K562 (cell line): ENCODE results near the gene ABCG2.

Source experiments
- EZH2 ChIP-seq: IDR thresholded peaks from 2 replicates; pipeline ENCODE4 v1.6.1; 2012; ENCODE audit warnings: low read depth, mild to moderate bottlenecking, inconsistent platforms, low read length, borderline replicate concordance
- KLF13 ChIP-seq: fragments of 450-650 bp; IDR thresholded peaks from 2 replicates; pipeline ENCODE4 v1.6.1; 2016; ENCODE audit warnings: missing genetic modification characterization, low read depth, mild to moderate bottlenecking, missing compliant biosample characterization, moderate library complexity, borderline replicate concordance
- MEF2D ChIP-seq: conservative IDR thresholded peaks from 2 replicates; pipeline ENCODE4 v1.6.1; 2016; ENCODE audit warnings: low read depth, missing genetic modification characterization, missing compliant biosample characterization
- NUFIP1 ChIP-seq: fragments of 450-650 bp; IDR thresholded peaks from 2 replicates; pipeline ENCODE4 v1.6.1; 2018; ENCODE audit not compliant: partially characterized antibody
- RB1 ChIP-seq: fragments of 450-650 bp; IDR thresholded peaks from 2 replicates; pipeline ENCODE4 v1.6.1; 2017; ENCODE audit warnings: low read depth, mild to moderate bottlenecking
- ZNF3 ChIP-seq: fragments of 250-450 bp; sonication (Bioruptor Pico); IDR thresholded peaks from 2 replicates; pipeline ENCODE4 v1.5.0; 2021; ENCODE audit warnings: mild to moderate bottlenecking, moderate library complexity
- TF ChIP-seq, protein P1 (sequence below), 3 experiments: IDR thresholded peaks in 2 of 3; conservative IDR thresholded peaks in 1 of 3; 2 replicates each; pipeline ENCODE4 v1.5.1; 2011 to 2012; ENCODE audit warnings: low read length in 3 of 3, mild to moderate bottlenecking in 3 of 3, control low read depth in 2 of 3, improper control_type of control experiment in 1 of 3, inconsistent platforms in 1 of 3, low read depth in 1 of 3, mixed read lengths in 1 of 3, moderate library complexity in 1 of 3; ENCODE audit not compliant: insufficient read depth in 2 of 3

DNA sequence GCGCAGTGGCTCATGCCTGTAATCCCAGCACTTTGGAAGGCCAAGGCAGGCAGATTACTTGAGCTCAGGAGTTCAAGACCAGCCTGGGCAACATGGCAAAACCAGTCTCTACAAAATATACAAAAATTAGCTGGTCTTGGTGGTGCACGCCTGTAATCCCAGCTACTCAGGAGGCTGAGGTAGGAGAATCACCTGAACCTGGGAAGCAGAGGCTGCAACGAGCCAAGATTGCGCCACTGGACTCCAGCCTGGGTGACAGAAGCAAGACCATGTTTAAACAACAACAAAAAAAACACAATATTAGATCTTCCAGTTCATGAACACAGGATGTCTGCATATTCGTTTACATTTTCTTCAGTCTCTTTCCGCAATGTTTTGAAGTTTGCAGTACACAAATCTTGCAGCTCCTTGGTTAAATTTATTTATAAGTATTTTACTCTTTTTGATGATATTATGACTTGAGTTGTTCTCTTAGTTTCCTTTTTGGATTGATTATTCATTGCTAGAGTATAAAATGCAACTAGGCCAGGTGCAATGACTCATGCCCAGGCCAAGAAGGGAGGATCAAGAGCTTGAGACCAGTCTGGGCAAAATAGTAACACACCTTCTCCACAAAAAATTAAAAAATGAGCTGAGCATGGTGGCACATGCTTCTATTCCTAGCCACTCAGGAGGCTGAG, 30.4 kb upstream of the ABCG2 start:
- TF ChIP-seq ZNF3 (no peak), EZH2 (no peak), MEF2D (tag) (no peak), RB1 (no peak), NUFIP1 (no peak), KLF13 (no peak)
- TF ChIP-seq, protein P1, sequence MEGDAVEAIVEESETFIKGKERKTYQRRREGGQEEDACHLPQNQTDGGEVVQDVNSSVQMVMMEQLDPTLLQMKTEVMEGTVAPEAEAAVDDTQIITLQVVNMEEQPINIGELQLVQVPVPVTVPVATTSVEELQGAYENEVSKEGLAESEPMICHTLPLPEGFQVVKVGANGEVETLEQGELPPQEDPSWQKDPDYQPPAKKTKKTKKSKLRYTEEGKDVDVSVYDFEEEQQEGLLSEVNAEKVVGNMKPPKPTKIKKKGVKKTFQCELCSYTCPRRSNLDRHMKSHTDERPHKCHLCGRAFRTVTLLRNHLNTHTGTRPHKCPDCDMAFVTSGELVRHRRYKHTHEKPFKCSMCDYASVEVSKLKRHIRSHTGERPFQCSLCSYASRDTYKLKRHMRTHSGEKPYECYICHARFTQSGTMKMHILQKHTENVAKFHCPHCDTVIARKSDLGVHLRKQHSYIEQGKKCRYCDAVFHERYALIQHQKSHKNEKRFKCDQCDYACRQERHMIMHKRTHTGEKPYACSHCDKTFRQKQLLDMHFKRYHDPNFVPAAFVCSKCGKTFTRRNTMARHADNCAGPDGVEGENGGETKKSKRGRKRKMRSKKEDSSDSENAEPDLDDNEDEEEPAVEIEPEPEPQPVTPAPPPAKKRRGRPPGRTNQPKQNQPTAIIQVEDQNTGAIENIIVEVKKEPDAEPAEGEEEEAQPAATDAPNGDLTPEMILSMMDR (IDR thresholded peaks at IDR 0.05 in 2 of 3, conservative IDR thresholded peaks at IDR 0.05 in 1 of 3; ENCODE audit: insufficient read depth in 2 of 3, low read depth in 1 of 3, low read length in 3 of 3) = no peak
